Endothelial cell (in vitro differentiated cells): ENCODE data around the gene LAMP2. TPM values are rescaled to one million over a fixed set of nuclear protein-coding genes. Genes with fewer than 3 reads are reported as not detected.
"Not testable (repeated sequence)": the region's sequence is repeated elsewhere in the genome, so short reads cannot be mapped to it uniquely, and the experiment has no call there.

Source experiments
- DNase-seq: peaks from one replicate; pipeline ENCODE4 v3.0.0; 2021; ENCODE audit warnings: low spot score
- H3K27ac Mint-ChIP-seq: one replicate; pipeline ENCODE4 v1.8.0; 2021; ENCODE audit warnings: mixed read lengths, inconsistent platforms; ENCODE audit not compliant: unreplicated experiment
- H3K27me3 Mint-ChIP-seq: one replicate; pipeline ENCODE4 v1.8.0; 2021; ENCODE audit warnings: mild to moderate bottlenecking, moderate library complexity, mixed read lengths, inconsistent platforms; ENCODE audit not compliant: unreplicated experiment
- H3K36me3 Mint-ChIP-seq: one replicate; pipeline ENCODE4 v1.8.0; 2021; ENCODE audit warnings: mild to moderate bottlenecking, low read depth, mixed read lengths, inconsistent platforms; ENCODE audit not compliant: unreplicated experiment
- H3K4me1 Mint-ChIP-seq: one replicate; pipeline ENCODE4 v1.8.0; 2021; ENCODE audit warnings: mild to moderate bottlenecking, mixed read lengths, inconsistent platforms; ENCODE audit not compliant: unreplicated experiment
- H3K4me3 Mint-ChIP-seq: one replicate; pipeline ENCODE4 v1.8.0; 2021; ENCODE audit warnings: mild to moderate bottlenecking, mixed read lengths, inconsistent platforms; ENCODE audit not compliant: unreplicated experiment
- H3K9me3 Mint-ChIP-seq: one replicate; pipeline ENCODE4 v1.8.0; 2021; ENCODE audit warnings: mixed read lengths, inconsistent platforms; ENCODE audit not compliant: unreplicated experiment
- total RNA-seq: library from RNA; stranded (reverse); fragmentation: NEBNext Ultra II Directional; extraction: Animal tissue kit (Norgen Biotek cat#: 25700); gene quantifications from one replicate; pipeline ENCODE4 v1.2.1, GENCODE V29; 2021; ENCODE audit not compliant: unreplicated experiment
- TF ChIP-seq, protein P1 (sequence below): fragments of 200-600 bp; sonication (generic); IDR thresholded peaks from one replicate; pipeline ENCODE4 v1.5.0; 2021; ENCODE audit warnings: antibody characterized with exemption; ENCODE audit not compliant: unreplicated experiment

Gene LAMP2
- total RNA-seq, 1 donor from 2014 or later, result 67.5 TPM

DNA sequence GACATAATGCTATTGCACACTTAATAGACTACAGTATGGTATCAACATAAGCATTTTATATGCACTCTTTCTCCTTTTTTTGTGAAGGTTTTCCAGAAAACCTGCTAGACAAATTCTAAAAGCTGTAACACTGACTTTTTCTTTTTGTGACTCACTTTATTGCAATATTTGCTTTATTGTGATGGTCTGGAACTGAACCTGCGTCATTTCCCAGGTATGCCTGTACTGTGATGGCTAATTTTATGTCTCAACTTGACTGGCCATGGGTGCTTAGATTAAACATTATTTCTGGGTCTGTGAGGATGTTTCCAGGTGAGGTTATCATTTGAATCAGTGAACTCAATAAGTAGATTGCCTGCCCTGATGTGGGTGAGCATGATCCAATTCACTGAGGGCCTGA is 35.5 kb upstream of the LAMP2 start:
- TF ChIP-seq, protein P1, sequence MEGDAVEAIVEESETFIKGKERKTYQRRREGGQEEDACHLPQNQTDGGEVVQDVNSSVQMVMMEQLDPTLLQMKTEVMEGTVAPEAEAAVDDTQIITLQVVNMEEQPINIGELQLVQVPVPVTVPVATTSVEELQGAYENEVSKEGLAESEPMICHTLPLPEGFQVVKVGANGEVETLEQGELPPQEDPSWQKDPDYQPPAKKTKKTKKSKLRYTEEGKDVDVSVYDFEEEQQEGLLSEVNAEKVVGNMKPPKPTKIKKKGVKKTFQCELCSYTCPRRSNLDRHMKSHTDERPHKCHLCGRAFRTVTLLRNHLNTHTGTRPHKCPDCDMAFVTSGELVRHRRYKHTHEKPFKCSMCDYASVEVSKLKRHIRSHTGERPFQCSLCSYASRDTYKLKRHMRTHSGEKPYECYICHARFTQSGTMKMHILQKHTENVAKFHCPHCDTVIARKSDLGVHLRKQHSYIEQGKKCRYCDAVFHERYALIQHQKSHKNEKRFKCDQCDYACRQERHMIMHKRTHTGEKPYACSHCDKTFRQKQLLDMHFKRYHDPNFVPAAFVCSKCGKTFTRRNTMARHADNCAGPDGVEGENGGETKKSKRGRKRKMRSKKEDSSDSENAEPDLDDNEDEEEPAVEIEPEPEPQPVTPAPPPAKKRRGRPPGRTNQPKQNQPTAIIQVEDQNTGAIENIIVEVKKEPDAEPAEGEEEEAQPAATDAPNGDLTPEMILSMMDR, result no peak
- Mint-ChIP-seq H3K27ac (no peak overlapping the region), H3K27me3 (no peaks in the 10 kb centered on the region)

DNA sequence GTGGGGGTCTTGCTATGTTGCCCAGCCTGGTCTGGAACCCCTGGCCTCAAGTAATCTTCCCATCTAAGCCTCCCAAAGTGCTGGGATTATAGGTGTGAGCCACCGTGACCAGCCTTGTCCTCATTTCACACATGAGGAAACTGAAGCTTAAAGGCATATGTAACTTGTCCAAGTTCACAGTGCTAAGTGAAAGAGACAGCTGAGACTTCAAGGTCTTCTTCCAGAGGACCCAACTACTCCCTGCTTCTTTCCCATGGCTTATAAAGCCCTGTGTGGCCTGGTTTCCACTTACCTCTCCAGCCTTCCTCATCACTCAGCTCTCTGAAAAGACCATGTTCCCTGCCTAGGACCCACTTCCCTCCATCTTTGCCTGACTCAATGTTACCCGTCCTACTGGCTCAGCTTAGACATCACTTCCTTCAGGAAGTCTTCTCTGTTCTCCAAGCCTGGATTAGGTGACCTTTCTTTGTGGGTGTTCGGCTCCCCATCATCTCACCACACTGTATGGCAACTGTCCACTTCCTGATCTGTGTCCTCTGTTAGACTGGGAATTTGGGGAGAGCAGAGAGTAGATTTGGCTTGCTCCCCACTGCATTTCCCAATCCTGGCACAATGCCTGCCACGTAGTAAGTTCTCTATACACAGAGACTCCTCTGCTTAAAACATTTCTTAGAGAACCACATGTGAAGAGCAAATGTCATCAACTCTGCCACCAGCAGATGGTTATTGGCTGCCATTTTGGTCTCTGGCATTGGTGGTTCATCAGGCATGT is 30.4 kb upstream of the LAMP2 start:
- no peak for DNase-seq
- H3K36me3 Mint-ChIP-seq, result no peaks in the 10 kb centered on the region
- H3K27ac Mint-ChIP-seq, result no peak overlapping the region
- H3K4me1 Mint-ChIP-seq, result no peaks in the 10 kb centered on the region
- TF ChIP-seq, protein P1, result no peak
- H3K4me3 Mint-ChIP-seq, result no peak overlapping the region
- H3K27me3 Mint-ChIP-seq, result peaks cover 2% of the 10 kb centered on the region
- no peaks in the 10 kb centered on the region for H3K9me3 Mint-ChIP-seq

More for the DNA sequence above, 35.5 kb upstream of the LAMP2 start:
- Mint-ChIP-seq H3K4me3 (no peak overlapping the region), H3K4me1 (no peaks in the 10 kb centered on the region), H3K36me3 (no peaks in the 10 kb centered on the region), H3K9me3 (no peaks in the 10 kb centered on the region)
- DNase-seq, result no peak

DNA sequence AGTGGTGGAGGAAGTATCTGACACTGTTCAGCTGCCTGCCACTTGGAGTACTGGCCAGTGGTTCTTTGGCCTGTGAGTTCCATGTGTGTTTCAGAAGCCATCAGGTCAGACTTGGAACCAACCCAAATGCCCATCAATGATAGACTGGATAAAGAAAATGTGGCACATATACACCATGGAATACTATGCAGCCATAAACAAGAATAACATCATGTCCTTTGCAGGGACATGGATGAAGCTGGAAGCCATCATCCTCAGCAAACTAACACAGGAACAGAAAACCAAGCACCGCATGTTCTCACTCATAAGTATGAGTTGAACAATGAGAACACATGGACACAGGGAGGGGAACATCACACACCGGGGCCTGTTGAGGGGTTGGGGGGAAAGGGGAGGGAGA is 21.0 kb upstream of the LAMP2 start:
- DNase-seq, H3K27me3 Mint-ChIP-seq, H3K4me3 Mint-ChIP-seq, H3K4me1 Mint-ChIP-seq, H3K27ac Mint-ChIP-seq, H3K36me3 Mint-ChIP-seq, H3K9me3 Mint-ChIP-seq: not testable (repeated sequence)

DNA sequence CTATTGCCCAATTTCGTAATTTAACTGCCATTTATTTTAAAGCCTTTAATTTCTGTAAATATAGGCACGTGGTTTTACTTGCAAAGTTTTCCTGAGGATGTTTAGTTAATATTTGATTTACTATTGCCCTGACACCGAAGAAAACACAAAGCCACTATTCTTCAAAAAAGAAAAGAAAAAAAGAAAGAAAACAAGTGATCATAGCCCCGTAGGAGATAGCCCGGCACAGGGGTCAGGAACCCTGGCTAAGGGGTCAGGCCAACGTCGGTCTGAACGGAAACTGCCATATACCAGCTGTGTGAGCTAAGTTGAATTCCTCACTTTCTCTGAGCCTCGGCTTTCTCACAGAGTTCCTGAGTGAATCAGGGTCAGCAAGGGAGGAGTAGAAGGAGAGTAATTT is 17.7 kb upstream of the LAMP2 start:
- no peaks in the 10 kb centered on the region for H3K4me1 Mint-ChIP-seq
- no peak overlapping the region for H3K4me3 Mint-ChIP-seq
- peaks cover 2% of the 10 kb centered on the region for H3K27me3 Mint-ChIP-seq
- H3K9me3 Mint-ChIP-seq, result no peaks in the 10 kb centered on the region
- no peak overlapping the region for H3K27ac Mint-ChIP-seq
- TF ChIP-seq, protein P1, result no peak
- DNase-seq, result no peak
- no peaks in the 10 kb centered on the region for H3K36me3 Mint-ChIP-seq

DNA sequence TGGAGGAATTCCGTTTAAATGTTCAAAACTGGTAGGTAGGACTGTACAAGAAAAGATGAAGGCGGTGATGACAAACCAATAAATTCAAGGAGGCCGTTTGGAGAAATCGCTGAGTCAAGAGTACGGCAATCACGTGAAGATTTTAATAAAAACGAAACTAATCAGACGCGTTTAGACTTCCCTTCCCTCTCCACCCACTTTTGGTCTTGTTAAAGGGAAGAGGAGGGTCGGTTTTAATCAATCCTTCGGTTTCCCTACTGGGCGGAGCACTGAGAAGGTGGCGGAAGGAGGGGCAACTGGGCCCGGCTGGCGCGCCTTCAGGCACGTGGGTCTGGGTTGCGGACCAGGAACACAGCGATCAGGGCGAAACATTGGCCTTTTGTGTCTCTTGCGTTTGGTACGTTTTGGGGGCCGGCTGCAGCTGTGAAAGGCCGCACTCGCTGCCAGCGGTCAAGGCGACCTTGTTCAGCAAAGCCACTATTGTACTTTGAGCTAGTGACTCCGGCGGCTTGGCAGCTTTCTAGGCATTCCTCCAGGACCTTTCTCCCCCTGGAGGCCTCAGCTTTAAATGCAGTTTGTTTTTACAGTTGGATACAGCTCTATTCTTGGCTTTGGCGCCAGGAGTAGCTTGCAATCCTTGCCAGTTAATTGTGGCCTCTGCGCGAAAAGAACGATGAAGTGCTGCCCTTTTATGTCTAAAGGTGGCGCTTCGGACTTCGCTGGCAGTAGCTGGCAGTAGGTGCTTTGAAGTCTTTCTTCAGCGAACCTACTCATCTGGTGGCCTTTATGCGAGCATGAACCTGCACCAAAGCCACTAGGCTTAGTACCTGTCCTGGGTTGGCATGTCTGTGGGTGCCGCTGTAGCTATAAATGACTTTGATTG is 16.8 kb upstream of the LAMP2 start:
- peaks cover 2% of the 10 kb centered on the region for H3K27me3 Mint-ChIP-seq
- no peaks in the 10 kb centered on the region for H3K9me3 Mint-ChIP-seq
- H3K4me3 Mint-ChIP-seq, result peak overlapping the region; percentile 80
- peak overlapping the region; percentile 70 for H3K27ac Mint-ChIP-seq
- TF ChIP-seq, protein P1, result peak; percentile 38
- no peaks in the 10 kb centered on the region for H3K36me3 Mint-ChIP-seq
- peak; percentile 48 for DNase-seq
- H3K4me1 Mint-ChIP-seq, result no peaks in the 10 kb centered on the region
